VCaP (cell line): ENCODE results near the gene CAPN5.

Experiments
- H3K27ac ChIP-seq: fragments of 450-650 bp; 2 replicates; pipeline ENCODE4 v1.5.1; 2017
- TF ChIP-seq, protein P1 (sequence below): fragments of 450-650 bp; conservative IDR thresholded peaks from 2 replicates; pipeline ENCODE4 v1.5.1; 2017; ENCODE audit warnings: mild to moderate bottlenecking, moderate library complexity

CAPN5 gene

DNA sequence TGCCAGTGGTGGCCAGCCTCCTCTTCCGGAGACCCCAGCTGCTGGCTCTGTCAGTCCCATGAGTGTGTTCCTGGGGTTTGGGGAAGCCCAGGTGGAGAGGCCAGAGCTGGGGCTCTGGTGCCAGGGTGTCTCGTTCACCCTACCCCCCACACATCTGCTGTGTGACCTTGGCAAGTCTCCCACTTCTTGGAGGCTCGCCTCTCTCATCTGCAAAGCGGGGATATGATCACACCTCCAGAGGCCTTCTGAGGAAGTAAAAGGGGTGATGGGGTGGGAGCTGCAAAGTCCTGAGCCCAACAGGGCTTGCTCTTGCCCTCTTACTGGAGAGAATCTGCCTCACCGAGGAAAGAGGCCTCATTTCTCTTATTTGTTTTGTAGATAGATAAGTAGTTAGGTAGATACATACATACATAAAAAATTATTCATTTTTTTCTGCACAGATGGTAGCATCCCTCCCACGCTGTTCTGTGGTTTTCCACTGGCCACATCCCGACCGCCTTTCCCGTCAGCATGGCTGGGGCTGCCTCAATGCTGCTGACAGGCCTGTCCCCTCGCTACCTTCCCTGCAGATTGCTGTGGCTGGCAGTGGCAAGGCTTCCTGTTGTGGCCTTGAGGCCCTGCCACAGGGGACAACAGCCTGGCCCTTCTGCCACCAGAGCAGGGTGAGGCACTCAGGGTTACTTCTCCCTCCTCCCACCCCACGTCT, 85.2 kb downstream of the CAPN5 start:
- TF ChIP-seq, protein P1, sequence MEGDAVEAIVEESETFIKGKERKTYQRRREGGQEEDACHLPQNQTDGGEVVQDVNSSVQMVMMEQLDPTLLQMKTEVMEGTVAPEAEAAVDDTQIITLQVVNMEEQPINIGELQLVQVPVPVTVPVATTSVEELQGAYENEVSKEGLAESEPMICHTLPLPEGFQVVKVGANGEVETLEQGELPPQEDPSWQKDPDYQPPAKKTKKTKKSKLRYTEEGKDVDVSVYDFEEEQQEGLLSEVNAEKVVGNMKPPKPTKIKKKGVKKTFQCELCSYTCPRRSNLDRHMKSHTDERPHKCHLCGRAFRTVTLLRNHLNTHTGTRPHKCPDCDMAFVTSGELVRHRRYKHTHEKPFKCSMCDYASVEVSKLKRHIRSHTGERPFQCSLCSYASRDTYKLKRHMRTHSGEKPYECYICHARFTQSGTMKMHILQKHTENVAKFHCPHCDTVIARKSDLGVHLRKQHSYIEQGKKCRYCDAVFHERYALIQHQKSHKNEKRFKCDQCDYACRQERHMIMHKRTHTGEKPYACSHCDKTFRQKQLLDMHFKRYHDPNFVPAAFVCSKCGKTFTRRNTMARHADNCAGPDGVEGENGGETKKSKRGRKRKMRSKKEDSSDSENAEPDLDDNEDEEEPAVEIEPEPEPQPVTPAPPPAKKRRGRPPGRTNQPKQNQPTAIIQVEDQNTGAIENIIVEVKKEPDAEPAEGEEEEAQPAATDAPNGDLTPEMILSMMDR: no peak
- H3K27ac ChIP-seq: no peak overlapping the region

DNA sequence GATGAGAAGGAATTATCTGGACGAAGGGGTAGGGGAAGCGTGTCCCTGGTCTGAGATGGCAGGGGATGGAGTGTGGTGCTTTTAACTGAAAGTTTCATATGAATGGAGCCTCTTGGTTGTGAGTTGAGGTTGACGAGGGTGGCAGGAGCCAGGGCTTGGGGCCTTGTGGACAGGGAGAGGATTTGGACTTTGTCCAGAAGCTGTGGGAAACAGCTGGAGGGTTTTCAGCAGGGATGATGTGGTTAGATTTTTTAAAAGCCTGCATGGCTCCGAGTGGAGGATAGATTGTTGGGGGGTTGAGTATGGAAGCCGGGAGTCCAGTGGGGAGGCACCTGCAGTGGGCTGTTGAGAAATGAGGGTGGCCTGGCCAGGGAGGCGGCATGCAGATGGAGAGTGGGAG, 86.1 kb downstream of the CAPN5 start:
- no peak overlapping the region for H3K27ac ChIP-seq
- TF ChIP-seq, protein P1: no peak

DNA sequence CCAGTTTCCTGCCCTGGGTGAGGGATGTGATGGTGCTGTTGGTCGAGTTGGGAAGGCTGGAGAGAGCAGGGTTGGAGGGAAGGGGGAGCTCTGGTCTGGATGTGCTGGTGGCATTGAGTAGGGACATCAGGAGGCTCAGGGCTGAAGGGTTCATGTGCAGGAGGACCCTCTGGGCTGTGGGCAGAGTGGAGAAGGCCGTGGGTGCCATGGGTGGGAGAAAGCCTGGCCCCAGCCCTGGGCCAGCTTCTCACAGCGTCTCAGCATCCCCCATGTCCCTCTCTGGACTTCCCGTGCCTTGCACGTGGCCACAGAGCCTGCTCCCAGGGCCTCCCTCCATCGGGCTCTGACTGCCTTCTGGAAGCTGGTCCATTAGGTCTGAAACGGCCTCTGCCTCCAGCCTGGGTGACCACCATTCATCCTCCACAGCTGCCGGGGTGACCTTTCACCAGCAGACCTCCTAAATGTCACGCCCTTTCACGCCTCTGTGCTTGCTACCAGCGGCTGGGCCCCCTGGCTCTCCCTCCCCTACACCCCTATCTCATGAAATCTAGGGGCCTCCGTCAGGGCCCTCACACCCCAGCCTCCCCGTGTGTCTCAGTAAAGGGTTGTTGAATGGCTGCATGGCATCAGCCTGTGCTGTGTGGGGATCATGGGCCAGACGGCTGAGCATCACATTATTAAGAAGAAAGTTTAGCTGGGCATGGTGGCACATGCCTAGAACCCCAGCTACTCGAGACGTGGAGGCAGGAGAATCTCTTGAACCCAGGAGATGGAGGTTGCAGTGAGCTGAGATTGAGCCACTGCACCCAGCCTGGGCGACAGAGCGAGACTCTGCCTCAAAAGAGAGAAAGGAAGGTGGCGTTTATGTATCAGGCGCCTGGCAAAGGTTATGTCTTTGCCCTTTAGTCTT, 86.8 kb downstream of the CAPN5 start:
- H3K27ac ChIP-seq: no peak overlapping the region
- TF ChIP-seq, protein P1: no peak

DNA sequence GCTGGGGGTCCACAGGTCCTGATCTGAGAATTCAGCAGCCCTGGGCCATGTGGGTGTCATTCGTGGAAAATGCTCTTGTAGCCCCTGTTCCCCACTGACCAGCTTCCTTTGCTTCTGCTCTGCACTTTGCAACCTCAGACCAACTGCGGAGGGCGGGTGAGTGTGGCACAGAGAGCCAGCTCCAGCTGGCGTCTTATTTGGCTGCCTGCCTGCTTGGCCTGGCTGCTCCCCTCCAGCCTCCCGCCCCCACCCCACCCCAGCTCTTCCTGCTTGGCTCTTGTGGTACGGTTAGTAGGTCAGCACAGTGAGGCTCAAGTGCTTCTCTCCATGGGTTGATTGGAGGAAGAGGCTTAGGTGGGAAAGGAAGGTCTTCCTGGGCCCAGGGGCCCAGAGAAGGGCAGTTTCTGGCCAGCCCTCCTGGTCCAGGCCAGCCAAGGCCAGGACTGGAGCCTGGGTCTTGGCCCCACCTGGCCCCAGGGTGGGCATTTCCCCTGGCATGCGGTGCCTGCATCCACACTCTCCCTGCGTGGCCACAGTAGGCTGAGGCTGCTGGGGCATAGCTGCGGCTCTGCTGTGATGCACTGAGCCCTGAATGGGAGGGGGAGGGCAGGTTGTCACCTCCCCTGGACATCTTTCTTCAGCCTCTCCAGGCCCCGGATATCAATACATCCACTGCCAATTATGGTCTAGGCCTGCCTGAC, 87.8 kb downstream of the CAPN5 start:
- TF ChIP-seq, protein P1: no peak

DNA sequence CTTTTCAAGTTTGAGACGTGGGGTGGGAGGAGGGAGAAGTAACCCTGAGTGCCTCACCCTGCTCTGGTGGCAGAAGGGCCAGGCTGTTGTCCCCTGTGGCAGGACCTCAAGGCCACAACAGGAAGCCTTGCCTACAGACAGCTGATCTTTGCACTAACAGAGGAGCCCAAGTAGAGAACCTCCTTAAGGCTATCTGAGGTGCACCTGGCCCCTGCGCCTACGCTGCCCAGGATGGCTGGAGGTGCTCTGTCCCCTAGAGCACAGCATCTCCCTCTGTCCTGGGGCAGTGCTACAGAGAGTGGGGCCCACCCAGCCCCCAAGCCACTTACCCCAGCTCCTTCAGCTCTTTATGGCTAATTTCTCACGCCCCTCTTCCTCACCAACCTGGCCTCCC, 88.3 kb downstream of the CAPN5 start:
- TF ChIP-seq, protein P1: no peak
- H3K27ac ChIP-seq: no peak overlapping the region

More for the DNA sequence above, 87.8 kb downstream of the CAPN5 start:
- no peak overlapping the region for H3K27ac ChIP-seq

DNA sequence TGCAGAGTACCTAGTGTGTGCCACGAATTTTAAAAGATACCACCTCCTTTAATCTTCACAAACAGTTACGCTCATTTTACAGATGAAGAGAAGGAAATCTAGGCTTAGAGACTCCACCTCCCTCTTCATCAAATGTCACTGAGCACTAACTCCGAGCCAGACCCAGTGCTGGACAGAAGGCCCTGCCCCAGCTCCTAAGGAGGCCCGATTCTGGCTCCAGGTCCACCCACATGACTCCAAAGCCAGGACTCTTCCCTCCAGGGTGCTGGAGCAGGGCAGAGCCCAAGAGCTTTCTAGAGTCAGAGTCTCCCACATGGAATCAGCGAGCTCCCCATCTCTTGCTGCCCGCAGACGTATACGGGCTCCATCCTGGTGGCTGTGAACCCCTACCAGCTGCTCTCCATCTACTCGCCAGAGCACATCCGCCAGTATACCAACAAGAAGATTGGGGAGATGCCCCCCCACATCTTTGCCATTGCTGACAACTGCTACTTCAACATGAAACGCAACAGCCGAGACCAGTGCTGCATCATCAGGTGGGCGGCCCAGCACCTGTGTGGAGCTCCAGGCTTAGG, 88.9 kb downstream of the CAPN5 start:
- no peak overlapping the region for H3K27ac ChIP-seq
- TF ChIP-seq, protein P1: no peak
